Peyer's patch (tissue), 4 donors: ENCODE measurements around the gene MARCHF9. TPM values are rescaled to one million over a fixed set of nuclear protein-coding genes. Genes with fewer than 3 reads are reported as not detected.

Experiments used
- DNase-seq, 3 donors: peaks; one replicate each; pipeline ENCODE4 v3.0.0-alpha.2; 2017 to 2019
- H3K27ac ChIP-seq, 4 donors: fragments of 200-600 bp; sonication (generic); one replicate each; pipeline ENCODE4 v1.5.1; 2016 to 2019
- H3K27me3 ChIP-seq, 2 donors: fragments of 200-600 bp; sonication (generic); one replicate each; pipeline ENCODE4 v1.5.1; 2019
- H3K36me3 ChIP-seq, 3 donors: fragments of 200-600 bp; sonication (generic); one replicate each; pipeline ENCODE4 v1.5.1; 2016 to 2019
- H3K4me1 ChIP-seq, 4 donors: fragments of 200-600 bp; sonication (generic); one replicate each; pipeline ENCODE4 v1.5.1; 2016 to 2019
- H3K4me3 ChIP-seq, 4 donors: fragments of 200-600 bp; sonication (generic); 1 replicate in 3 of 4; 2 replicates in 1 of 4; pipeline ENCODE4 v1.5.1; 2016 to 2019; ENCODE audit warnings: mild to moderate bottlenecking in 1 of 4
- H3K9me3 ChIP-seq, 4 donors: fragments of 200-600 bp; sonication (generic); one replicate each; pipeline ENCODE4 v1.5.1; 2016 to 2019; ENCODE audit warnings: mild to moderate bottlenecking in 1 of 4
- CTCF ChIP-seq, 6 experiments: fragments of 450-650 bp in 4 of 6; fragments of 200-600 bp in 2 of 6; sonication (generic) in 1 of 6; IDR thresholded peaks; one replicate each; pipeline ENCODE4 v1.5.1; 2017 to 2019; ENCODE audit warnings: antibody characterized with exemption in 6 of 6, mild to moderate bottlenecking in 3 of 6, moderate library complexity in 1 of 6
- POLR2A ChIP-seq, 2 donors: fragments of 450-650 bp; IDR thresholded peaks; one replicate each; pipeline ENCODE4 v1.5.1; 2017; ENCODE audit warnings: antibody characterized with exemption in 2 of 2, mild to moderate bottlenecking in 2 of 2, moderate library complexity in 2 of 2
- total RNA-seq, 4 donors: library from RNA; depleted of rRNA; stranded (reverse); fragments of >200 nt; gene quantifications; one replicate each; pipeline ENCODE4 v1.1.0, GENCODE V29; 2016

The MARCHF9 gene
- total RNA-seq, 4 donors from 2014 or later, result 7.4 to 17.2 (median 10.6) TPM

DNA sequence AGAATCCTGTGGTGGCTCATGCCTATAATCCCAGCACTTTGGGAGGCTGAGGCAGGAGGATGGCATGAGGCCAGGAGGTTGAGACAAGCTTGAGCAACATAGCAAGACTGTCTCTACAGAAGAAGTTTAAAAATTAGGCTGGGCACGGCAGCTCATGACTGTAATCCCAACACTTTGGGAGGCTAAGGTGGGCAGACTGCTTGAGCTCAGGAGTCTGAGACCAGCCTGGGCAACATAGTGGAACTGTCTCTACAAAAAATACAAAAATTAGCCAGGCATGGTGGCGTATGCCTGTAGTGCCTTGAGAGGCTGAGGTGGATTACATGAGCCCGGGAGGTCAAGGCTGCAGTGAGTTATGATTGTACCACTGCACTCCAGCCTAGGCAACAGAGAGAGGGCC, 13.0 kb downstream of the MARCHF9 start:
- no peaks in the 10 kb centered on the region for H3K9me3 ChIP-seq
- H3K4me3 ChIP-seq, result no peak overlapping the region
- TF ChIP-seq POLR2A (IDR thresholded peaks at IDR 0.05) (no peak), CTCF (IDR thresholded peaks at IDR 0.05) (no peak)
- no peaks in the 10 kb centered on the region for H3K36me3 ChIP-seq
- no peak for DNase-seq
- peaks cover 0 to 13% of the 10 kb centered on the region in 2 donors for H3K27me3 ChIP-seq
- H3K4me1 ChIP-seq, result peaks cover 0 to 37% (median 25%) of the 10 kb centered on the region in 4 donors
- H3K27ac ChIP-seq, result no peak overlapping the region

GRCh38 chr12:57769594-57769993, 14.7 kb downstream of the MARCHF9 start:
- no peak for DNase-seq
- no peaks in the 10 kb centered on the region for H3K9me3 ChIP-seq
- H3K27ac ChIP-seq, result no peak overlapping the region
- H3K27me3 ChIP-seq, result peaks cover 0 to 13% of the 10 kb centered on the region in 2 donors
- no peaks in the 10 kb centered on the region for H3K36me3 ChIP-seq
- TF ChIP-seq POLR2A (IDR thresholded peaks at IDR 0.05) (no peak), CTCF (IDR thresholded peaks at IDR 0.05) (no peak)
- no peak overlapping the region for H3K4me3 ChIP-seq
- peaks cover 0 to 34% (median 24%) of the 10 kb centered on the region in 4 donors for H3K4me1 ChIP-seq

- no peak overlapping the region for H3K4me3 ChIP-seq
- DNase-seq, result no peak
- H3K4me1 ChIP-seq, result peaks cover 0 to 23% (median 14%) of the 10 kb centered on the region in 4 donors
- no peaks in the 10 kb centered on the region for H3K9me3 ChIP-seq
- TF ChIP-seq CTCF (IDR thresholded peaks at IDR 0.05), result no peak
- H3K36me3 ChIP-seq, result no peaks in the 10 kb centered on the region
- no peak overlapping the region for H3K27ac ChIP-seq
- H3K27me3 ChIP-seq, result peaks cover 0 to 11% of the 10 kb centered on the region in 2 donors
These were observed 15.8 kb downstream of the MARCHF9 start for GRCh38 chr12:57770734-57771133.

- H3K4me3 ChIP-seq, result peak overlapping the region; percentile 54 to 72 (median 64)
- TF ChIP-seq CTCF (IDR thresholded peaks at IDR 0.05) (no peak), POLR2A (IDR thresholded peaks at IDR 0.05) (no peak)
- peak; percentile 82 to 93 (median 92) for DNase-seq
These were observed 16.5 kb downstream of the MARCHF9 start for GRCh38 chr12:57771236-57771872.

GRCh38 chr12:57771873-57772428, 17.0 kb downstream of the MARCHF9 start, which contains the start of gene METTL1:
Gene METTL1 (minus strand): TSS chr12:57772105. CDS start chr12:57772083, 22 bp downstream.
- H3K36me3 ChIP-seq, result no peaks in the 10 kb centered on the region
- H3K9me3 ChIP-seq, result no peaks in the 10 kb centered on the region
- peak within 1 kb of the TSS; percentile 54 to 72 (median 64) for H3K4me3 ChIP-seq
- peak within 1 kb of the TSS; percentile 84 to 92 (median 86) for H3K27ac ChIP-seq
- TF ChIP-seq POLR2A (IDR thresholded peaks at IDR 0.05) (peak in 1 of 2 donors; percentile 54), CTCF (IDR thresholded peaks at IDR 0.05) (peak in 1 of 6 experiments; percentile 19)
- peak; percentile 94 to 97 (median 95) for DNase-seq
- peaks cover 0 to 2% of the 10 kb centered on the region in 2 donors for H3K27me3 ChIP-seq
- peaks cover 0 to 11% (median 3%) of the 10 kb centered on the region in 4 donors for H3K4me1 ChIP-seq

More at GRCh38 chr12:57771236-57771872, 16.5 kb downstream of the MARCHF9 start:
- H3K27ac ChIP-seq, result peak overlapping the region; percentile 84 to 92 (median 86)
- peaks cover 0 to 6% of the 10 kb centered on the region in 2 donors for H3K27me3 ChIP-seq
- no peaks in the 10 kb centered on the region for H3K9me3 ChIP-seq
- H3K36me3 ChIP-seq, result no peaks in the 10 kb centered on the region
- peaks cover 0 to 17% (median 8%) of the 10 kb centered on the region in 4 donors for H3K4me1 ChIP-seq
